HG03354 (cell line): ENCODE measurements around the gene PRKAA2.
"Not testable (repeated sequence)": the region's sequence is repeated elsewhere in the genome, so short reads cannot be mapped to it uniquely, and the experiment has no call there.

Experiments used
- ATAC-seq: cut with Tn5 transposase; IDR thresholded peaks from one replicate; pipeline ENCODE4 v1.9.1; 2021; ENCODE audit warnings: mild to moderate bottlenecking; ENCODE audit not compliant: unreplicated experiment, poor library complexity, severe bottlenecking

PRKAA2 gene

GRCh38 chr1:56644919-56645676 lies at the start of gene PRKAA2:
Gene PRKAA2, plus strand, starts transcription at chr1:56645314. Its CDS starts 74 bp downstream, at chr1:56645388.
- peak; percentile 45 for ATAC-seq

GRCh38 chr1:56595397-56596191 lies 49.5 kb upstream of the PRKAA2 start:
- not testable (repeated sequence) for ATAC-seq

GRCh38 chr1:56610097-56610496 lies 35.0 kb upstream of the PRKAA2 start:
- not testable (repeated sequence) for ATAC-seq

DNA sequence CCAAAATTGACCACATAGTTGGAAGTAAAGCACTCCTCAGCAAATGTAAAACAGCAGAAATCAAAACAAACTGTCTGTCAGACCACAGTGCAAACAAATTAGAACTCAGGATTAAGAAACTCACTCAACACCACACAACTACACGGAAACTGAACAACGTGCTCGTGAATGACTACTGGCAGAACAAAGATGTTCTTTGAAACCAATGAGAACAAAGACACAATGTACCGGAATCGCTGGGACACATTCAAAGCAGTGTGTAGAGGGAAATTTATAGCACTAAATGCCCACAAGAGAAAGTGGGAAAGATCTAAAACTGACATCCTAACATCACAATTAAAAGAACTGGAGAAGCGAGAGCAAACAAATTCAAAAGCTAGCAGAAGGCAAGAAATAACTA lies 34.3 kb upstream of the PRKAA2 start:
- not testable (repeated sequence) for ATAC-seq

DNA sequence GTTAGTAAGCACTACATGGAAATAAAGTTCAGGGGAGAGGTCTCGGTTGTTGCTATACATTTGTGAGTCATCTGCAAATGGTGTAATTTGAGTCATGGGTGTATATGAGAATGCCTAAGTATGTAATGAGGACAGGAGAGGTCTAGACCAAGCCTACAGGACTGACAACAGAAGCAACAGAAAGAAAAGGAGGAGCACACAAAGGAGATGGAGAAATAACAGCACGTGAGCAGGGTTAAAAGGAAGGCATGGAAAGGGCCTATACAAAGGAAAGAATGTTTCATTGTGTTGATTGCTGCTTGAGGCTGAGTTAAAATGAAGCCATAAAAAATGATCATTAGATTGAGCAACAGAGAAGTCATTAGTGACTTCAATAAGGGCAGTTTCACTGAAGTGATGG lies 28.0 kb upstream of the PRKAA2 start:
- no peak for ATAC-seq

GRCh38 chr1:56625819-56626440 lies 19.2 kb upstream of the PRKAA2 start:
- ATAC-seq: no peak

GRCh38 chr1:56626546-56626945 lies 18.6 kb upstream of the PRKAA2 start:
- no peak for ATAC-seq

DNA sequence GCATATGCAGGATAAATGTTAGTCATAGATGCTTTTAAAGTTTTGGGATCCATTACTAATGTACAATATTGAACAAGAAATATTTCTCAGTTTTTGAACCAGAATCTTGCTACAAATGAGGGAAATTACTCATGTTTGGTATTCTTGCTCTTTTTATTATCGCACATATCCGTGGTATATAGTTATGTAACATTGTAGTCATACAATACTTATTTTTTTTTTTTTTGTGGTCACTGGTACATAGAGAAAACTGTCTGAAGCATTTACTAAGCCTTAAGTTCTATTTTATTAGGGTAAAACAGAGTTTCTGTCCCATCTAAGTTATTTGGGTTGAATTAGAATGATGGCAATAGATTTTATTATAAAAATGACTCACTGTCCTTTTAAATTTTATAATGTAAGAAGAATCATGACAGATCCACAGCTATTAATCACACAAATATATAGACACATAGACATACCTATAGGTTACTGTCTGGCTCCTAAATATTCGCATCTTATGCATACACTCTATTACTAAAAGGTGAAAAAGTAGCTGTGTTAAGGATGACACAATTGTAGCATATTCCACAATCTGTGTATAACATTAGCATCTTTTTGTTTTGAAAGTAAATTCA lies 18.0 kb upstream of the PRKAA2 start:
- no peak for ATAC-seq

DNA sequence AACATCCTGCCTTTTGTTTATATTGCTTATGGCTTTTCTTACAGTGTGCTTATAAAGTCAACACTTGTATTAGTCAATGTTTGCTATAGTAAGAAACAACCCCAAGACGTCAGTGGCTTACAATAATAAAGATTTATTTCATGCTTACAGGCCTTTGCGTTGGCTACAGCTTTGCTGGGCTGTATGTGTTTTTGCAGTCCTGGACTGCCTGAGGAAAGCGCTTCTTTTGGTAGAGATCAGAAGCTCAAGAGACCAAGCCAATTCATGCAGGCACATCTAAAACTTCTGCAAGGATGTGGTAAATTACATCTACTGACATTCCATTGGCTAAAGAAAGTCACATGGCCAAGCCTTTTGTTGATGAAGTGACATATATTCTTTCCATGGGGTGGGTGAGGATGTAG lies 17.5 kb upstream of the PRKAA2 start:
- no peak for ATAC-seq

- ATAC-seq: no peak
Observed at GRCh38 chr1:56630786-56631185, 14.3 kb upstream of the PRKAA2 start.

GRCh38 chr1:56631901-56632300 lies 13.2 kb upstream of the PRKAA2 start:
- no peak for ATAC-seq

DNA sequence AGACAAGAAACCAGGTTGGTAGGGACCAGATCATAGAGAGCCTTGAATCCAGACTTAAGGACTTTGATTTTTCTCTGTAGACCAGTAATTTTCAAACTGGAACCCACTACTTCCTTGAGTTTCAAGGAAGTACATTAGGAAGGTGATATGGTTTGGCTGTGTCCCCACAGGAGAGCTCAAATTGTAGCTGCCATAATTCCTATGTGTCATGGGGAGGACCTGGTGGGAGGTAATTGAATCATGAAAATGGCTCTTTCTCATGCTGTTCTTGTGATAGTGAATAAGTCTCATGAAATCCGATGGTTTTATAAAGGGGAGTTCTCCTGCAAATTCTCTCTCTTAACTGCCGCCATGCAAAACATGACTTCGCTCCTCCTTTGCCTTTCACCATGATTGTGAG lies 10.1 kb upstream of the PRKAA2 start:
- ATAC-seq: no peak

DNA sequence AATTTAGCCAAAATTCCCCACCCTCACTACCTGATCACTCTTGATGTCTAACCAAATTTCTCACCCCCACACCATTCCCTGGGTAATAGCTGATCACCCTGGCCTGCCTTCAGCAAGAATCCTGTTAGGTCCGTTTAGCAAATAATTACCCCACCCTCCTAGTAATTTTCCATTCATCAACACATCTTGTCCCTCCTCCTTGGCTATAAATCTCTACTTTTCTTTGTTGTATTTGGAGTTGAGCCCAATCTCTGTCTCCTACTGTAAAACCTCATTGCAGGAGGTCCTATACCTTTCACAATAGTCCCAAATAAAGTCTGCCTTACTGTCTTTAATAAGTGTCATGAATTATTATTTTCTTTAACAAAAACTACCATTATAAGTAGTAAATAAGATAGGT lies 6.9 kb upstream of the PRKAA2 start:
- no peak for ATAC-seq

GRCh38 chr1:56639211-56639610 lies 5.9 kb upstream of the PRKAA2 start:
- no peak for ATAC-seq

DNA sequence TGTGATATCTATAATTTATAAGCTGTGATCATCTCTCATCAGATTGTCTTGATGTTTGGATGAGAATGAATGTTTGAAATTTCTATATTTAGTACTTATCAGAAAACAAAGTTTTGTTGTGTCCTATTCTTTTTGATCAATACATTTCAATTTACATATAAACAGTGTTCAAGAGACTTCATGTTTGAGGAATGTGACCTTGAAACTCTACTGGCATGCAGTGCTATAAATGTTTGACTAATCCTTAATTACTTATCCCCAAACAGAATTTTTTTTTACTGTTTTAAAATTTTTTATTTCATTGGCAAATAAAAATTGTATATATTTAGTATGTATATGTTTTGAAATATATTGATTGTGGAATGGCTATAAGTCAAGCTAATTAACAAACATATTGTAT lies 1.5 kb upstream of the PRKAA2 start:
- no peak for ATAC-seq

DNA sequence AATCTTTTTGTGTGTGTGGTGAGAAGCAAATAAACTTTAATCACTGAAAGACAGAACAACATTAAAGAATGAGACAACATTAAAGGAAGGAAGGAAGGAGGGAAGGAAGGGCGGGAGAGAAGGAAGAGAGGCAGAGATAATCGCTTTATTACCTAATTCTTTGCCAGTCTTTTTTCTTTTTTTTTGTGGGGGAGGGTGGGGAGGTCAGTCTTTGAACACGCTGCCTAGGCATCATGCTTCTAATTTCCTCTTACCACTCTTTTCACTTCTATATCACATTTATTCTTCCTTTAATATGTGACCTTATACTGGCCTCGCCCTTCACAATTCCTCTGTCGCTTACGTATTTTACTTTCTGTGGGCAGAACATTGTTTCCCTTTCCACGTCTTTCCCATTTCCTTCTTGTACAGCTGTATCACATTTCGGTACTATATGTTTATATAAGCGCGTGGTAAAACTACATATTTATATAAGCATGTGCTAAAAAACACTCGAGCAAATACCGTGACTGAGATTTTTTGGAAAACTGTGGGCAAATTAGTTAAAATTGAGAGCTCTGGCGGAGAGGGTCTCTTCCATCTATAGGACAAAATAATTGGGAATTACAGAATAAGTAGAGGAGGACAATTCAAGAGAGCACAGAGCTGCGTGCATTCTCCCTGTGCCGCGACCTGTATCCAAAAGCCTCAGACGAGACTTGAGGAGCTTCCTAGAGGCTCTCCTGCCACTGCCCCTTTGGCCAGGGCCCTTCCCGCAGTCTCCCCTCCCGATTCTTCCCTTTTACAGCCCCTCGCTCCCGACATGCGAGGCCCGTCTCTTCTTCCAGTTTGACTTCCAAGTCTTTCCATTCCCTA lies 823 bp upstream of the PRKAA2 start:
- no peak for ATAC-seq

- peak; percentile 14 for ATAC-seq
Observed at GRCh38 chr1:56645677-56646305, 677 bp downstream of the PRKAA2 start.

- no peak for ATAC-seq
Observed at GRCh38 chr1:56646611-56647010, 1.5 kb downstream of the PRKAA2 start.

- ATAC-seq: no peak
Observed at GRCh38 chr1:56647106-56647505, 2.0 kb downstream of the PRKAA2 start.
